GM12875 (cell line): ENCODE data around the gene ZMYM1.
A peak's percentile ranks its signal among the peaks of the same experiment; 100 is the strongest.

ENCODE experiments used
- H3K4me3 ChIP-seq: one replicate; pipeline ENCODE4 v1.5.1; 2011; ENCODE audit warnings: low read depth, low read length, control low read depth
- CTCF ChIP-seq: IDR thresholded peaks from 2 replicates; pipeline ENCODE4 v1.5.1; 2011; ENCODE audit warnings: low read depth, mild to moderate bottlenecking, control low read depth, inconsistent platforms, low read length, moderate library complexity, borderline replicate concordance; ENCODE audit not compliant: insufficient read depth

ZMYM1 gene

GRCh38 chr1:35079003-35079930 lies at the start of gene ZMYM1:
TSS of gene ZMYM1 (plus strand) at chr1:35079385. CDS start at chr1:35093988, 14,603 bp downstream.
- peak within 1 kb of the TSS; percentile 60 for H3K4me3 ChIP-seq
- no peak for TF ChIP-seq CTCF

- TF ChIP-seq CTCF = no peak
- no peak overlapping the region for H3K4me3 ChIP-seq
Measured at GRCh38 chr1:35029761-35030160, 49.4 kb upstream of the ZMYM1 start.

GRCh38 chr1:35030338-35030737 lies 48.8 kb upstream of the ZMYM1 start:
- TF ChIP-seq CTCF = no peak
- peak overlapping the region; percentile 79 for H3K4me3 ChIP-seq

- H3K4me3 ChIP-seq = peak overlapping the region; percentile 79
- TF ChIP-seq CTCF = no peak
Measured at GRCh38 chr1:35030756-35031446, 48.3 kb upstream of the ZMYM1 start.

GRCh38 chr1:35032384-35032739 lies 46.8 kb upstream of the ZMYM1 start:
- no peak overlapping the region for H3K4me3 ChIP-seq
- no peak for TF ChIP-seq CTCF

- TF ChIP-seq CTCF = no peak
Measured at GRCh38 chr1:35033346-35033745, 45.8 kb upstream of the ZMYM1 start.

More at GRCh38 chr1:35033346-35033745, 45.8 kb upstream of the ZMYM1 start:
- no peak overlapping the region for H3K4me3 ChIP-seq
